ENCODE data around the gene SLC3A2. TPM values are rescaled to one million over a fixed set of nuclear protein-coding genes. Genes with fewer than 3 reads are reported as not detected.
"Not testable (repeated sequence)": the region's sequence is repeated elsewhere in the genome, so short reads cannot be mapped to it uniquely, and the experiment has no call there.

Gene SLC3A2
- total RNA-seq, 3 donors from 2014 or later (not counting 1 experiment from before 2014, with no cell fraction given): 200 to 235 (median 207) TPM

DNA sequence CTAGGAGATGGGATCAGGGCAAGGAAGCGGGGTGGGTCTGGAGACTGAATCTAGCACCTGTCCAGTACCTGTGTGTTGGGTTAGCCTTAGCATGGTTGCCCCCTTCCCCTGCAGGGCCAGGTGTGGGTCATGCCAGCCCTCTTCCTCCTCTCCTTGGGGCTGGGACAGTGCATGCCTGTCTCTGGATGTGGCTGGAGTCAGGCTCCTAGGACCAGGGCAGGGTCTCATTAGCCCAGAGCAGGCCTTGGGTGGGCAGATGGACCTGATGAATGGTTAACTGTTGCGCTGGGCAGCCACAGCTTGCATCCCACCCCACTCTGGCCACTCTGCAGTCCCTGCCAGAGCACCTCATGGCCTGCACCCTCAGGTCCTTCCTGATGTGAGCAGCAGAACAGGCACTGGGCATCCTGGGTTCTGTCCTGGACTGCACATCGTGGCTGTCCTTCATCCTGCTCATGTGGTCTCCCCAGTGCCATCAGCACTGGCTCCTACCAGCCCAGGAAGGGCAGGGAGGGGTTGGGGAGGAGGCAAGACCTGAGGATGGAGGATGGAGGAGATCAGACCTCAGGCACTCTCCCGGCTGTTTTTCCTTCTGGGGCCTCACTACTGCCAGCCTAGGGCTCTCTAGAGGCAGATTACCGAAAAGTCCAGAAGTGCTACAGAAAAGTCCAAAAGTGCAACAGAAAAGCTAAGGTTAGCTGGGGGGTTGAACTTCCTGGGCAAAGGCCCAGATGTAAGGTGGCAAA, 53.2 kb downstream of the SLC3A2 start:
- Mint-ChIP-seq H3K27ac (no peak overlapping the region), H3K27me3 (ENCODE audit: low read depth in 2 of 2) (peaks cover 24 to 25% of the 10 kb centered on the region in 2 donors), H3K36me3 (no peaks in the 10 kb centered on the region), H3K9me3 (no peaks in the 10 kb centered on the region), H3K4me1 (no peaks in the 10 kb centered on the region), H3K4me3 (no peak overlapping the region)
- no peaks in the 10 kb centered on the region for H3K9me3 ChIP-seq (ENCODE audit: control insufficient read depth, insufficient read depth, low read length)
- intact Hi-C loops (cut with micrococcal nuclease): no loop called here
- TF ChIP-seq, protein P1, sequence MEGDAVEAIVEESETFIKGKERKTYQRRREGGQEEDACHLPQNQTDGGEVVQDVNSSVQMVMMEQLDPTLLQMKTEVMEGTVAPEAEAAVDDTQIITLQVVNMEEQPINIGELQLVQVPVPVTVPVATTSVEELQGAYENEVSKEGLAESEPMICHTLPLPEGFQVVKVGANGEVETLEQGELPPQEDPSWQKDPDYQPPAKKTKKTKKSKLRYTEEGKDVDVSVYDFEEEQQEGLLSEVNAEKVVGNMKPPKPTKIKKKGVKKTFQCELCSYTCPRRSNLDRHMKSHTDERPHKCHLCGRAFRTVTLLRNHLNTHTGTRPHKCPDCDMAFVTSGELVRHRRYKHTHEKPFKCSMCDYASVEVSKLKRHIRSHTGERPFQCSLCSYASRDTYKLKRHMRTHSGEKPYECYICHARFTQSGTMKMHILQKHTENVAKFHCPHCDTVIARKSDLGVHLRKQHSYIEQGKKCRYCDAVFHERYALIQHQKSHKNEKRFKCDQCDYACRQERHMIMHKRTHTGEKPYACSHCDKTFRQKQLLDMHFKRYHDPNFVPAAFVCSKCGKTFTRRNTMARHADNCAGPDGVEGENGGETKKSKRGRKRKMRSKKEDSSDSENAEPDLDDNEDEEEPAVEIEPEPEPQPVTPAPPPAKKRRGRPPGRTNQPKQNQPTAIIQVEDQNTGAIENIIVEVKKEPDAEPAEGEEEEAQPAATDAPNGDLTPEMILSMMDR (IDR thresholded peaks at IDR 0.05): no peak
- WGBS (ENCODE audit: insufficient coverage): 87% methylated on average over 5 of the region's 5 CpGs
- no peaks in the 10 kb centered on the region for H3K4me1 ChIP-seq (ENCODE audit: control insufficient read depth, insufficient read depth, low read length)
- no peaks in the 10 kb centered on the region for H3K36me3 ChIP-seq (ENCODE audit: control insufficient read depth, insufficient read depth, low read length)
- no peak for ATAC-seq
- no peak overlapping the region for H3K4me3 ChIP-seq (ENCODE audit: low read length)
- DNase-seq: no peak
- H3K27me3 ChIP-seq (ENCODE audit: control insufficient read depth, insufficient read depth, low read length): peaks cover 2% of the 10 kb centered on the region
- no peak overlapping the region for H3K27ac ChIP-seq (ENCODE audit: low read length)

DNA sequence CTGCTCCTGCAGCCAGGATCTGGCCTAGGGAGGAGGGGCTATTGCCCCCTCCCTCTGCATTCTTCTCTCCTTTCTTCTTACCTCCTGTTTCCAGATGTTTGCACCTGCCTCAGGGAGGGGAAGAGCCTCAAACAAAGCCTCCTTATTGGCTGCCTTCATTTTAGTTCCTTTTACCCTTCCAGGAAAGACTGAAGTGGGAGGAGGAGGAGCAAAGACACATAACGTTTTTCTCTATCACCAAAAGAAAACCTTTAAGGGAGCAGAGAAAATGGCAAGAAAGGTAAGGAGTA, 53.7 kb downstream of the SLC3A2 start:
- Histone ChIP-seq H3K4me3 (ENCODE audit: low read length) (no peak overlapping the region), H3K27ac (ENCODE audit: low read length) (no peak overlapping the region), H3K9me3 (ENCODE audit: control insufficient read depth, insufficient read depth, low read length) (no peaks in the 10 kb centered on the region), H3K4me1 (ENCODE audit: control insufficient read depth, insufficient read depth, low read length) (no peaks in the 10 kb centered on the region), H3K36me3 (ENCODE audit: control insufficient read depth, insufficient read depth, low read length) (no peaks in the 10 kb centered on the region), H3K27me3 (ENCODE audit: control insufficient read depth, insufficient read depth, low read length) (peaks cover 2% of the 10 kb centered on the region)
- ATAC-seq (no peak), DNase-seq (no peak)
- H3K9me3 Mint-ChIP-seq: no peaks in the 10 kb centered on the region
- no peaks in the 10 kb centered on the region for H3K36me3 Mint-ChIP-seq
- no CpG with 5 or more reads among the region's 1 CpG for WGBS (ENCODE audit: insufficient coverage)
- peaks cover 19 to 21% of the 10 kb centered on the region in 2 donors for H3K27me3 Mint-ChIP-seq (ENCODE audit: low read depth in 2 of 2)
- intact Hi-C loops (cut with micrococcal nuclease): no loop called here
- no peaks in the 10 kb centered on the region for H3K4me1 Mint-ChIP-seq
- no peak overlapping the region for H3K4me3 Mint-ChIP-seq
- TF ChIP-seq, protein P1 (IDR thresholded peaks at IDR 0.05): no peak
- no peak overlapping the region for H3K27ac Mint-ChIP-seq

DNA sequence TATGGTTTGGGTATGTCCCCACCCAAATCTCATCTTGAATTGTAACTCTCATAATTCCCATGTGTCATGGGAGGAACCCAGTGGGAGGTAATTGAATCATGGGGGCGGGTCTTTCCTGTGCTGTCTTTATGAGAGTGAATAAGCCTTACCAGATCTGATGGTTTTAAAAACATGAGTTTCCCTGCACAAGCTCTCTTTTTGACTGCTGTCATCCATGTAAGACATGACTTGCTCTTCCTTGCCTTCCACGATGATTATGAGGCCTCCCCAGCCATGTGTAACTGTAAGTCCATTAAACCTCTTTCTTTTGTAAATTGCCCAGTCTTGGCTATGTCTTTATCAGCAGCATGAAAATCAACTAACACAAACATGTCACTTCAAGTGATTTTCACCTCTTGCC, 56.8 kb downstream of the SLC3A2 start:
- H3K36me3 Mint-ChIP-seq; H3K4me1 Mint-ChIP-seq; H3K27ac Mint-ChIP-seq; H3K4me3 ChIP-seq (ENCODE audit: low read length); H3K9me3 Mint-ChIP-seq; ATAC-seq; H3K4me1 ChIP-seq (ENCODE audit: control insufficient read depth, insufficient read depth, low read length); intact Hi-C loops (cut with micrococcal nuclease); H3K9me3 ChIP-seq (ENCODE audit: control insufficient read depth, insufficient read depth, low read length); H3K4me3 Mint-ChIP-seq; H3K27ac ChIP-seq (ENCODE audit: low read length); H3K36me3 ChIP-seq (ENCODE audit: control insufficient read depth, insufficient read depth, low read length); H3K27me3 ChIP-seq (ENCODE audit: control insufficient read depth, insufficient read depth, low read length); DNase-seq: not testable (repeated sequence)
- 86% methylated on average over 2 of the region's 2 CpGs for WGBS (ENCODE audit: insufficient coverage)
- peaks cover 6 to 11% of the 10 kb centered on the region in 2 donors for H3K27me3 Mint-ChIP-seq (ENCODE audit: low read depth in 2 of 2)

Other genes starting within 250 kb of the SLC3A2 start
- gene GANAB, start 234.3 kb upstream of the SLC3A2 start, total RNA-seq: 100 to 1,000 TPM; 236 to 275 (median 246) TPM
- 10 to 100 TPM; 13.9 to 20.3 (median 14.6) TPM for gene INTS5, start 227.6 kb upstream of the SLC3A2 start, total RNA-seq
- 10 to 100 TPM; 36.5 to 57.9 (median 39.1) TPM for gene C11orf98, start 215.7 kb upstream of the SLC3A2 start, total RNA-seq
- 10 to 100 TPM; 12.0 to 21.5 (median 13.7) TPM for gene CSKMT, start 215.6 kb upstream of the SLC3A2 start, total RNA-seq
- 1 to 10 TPM; 3.9 to 5.2 (median 4.0) TPM for gene UQCC3, start 209.2 kb upstream of the SLC3A2 start, total RNA-seq
- 10 to 100 TPM; 17.4 to 29.1 (median 20.4) TPM for gene LBHD1, start 208.6 kb upstream of the SLC3A2 start, total RNA-seq
- 100 to 1,000 TPM; 179 to 238 (median 238) TPM for gene UBXN1, start 201.8 kb upstream of the SLC3A2 start, total RNA-seq
- gene LRRN4CL, start 191.4 kb upstream of the SLC3A2 start, total RNA-seq: not detected
- gene BSCL2, start 173.5 kb upstream of the SLC3A2 start, total RNA-seq: 10 to 100 TPM; 19.7 to 22.0 (median 21.2) TPM
- gene GNG3, start 173.2 kb upstream of the SLC3A2 start, total RNA-seq: not detected
- 10 to 100 TPM; 58.0 to 73.1 (median 69.3) TPM for gene HNRNPUL2, start 153.4 kb upstream of the SLC3A2 start, total RNA-seq
- gene TTC9C, start 152.4 kb upstream of the SLC3A2 start, total RNA-seq: 10 to 100 TPM; 18.3 to 27.2 (median 23.2) TPM
- gene ZBTB3, start 126.7 kb upstream of the SLC3A2 start, total RNA-seq: 1 to 10 TPM; 5.4 to 9.6 (median 8.8) TPM
- 100 to 1,000 TPM; 110 to 120 (median 119) TPM for gene POLR2G, start 119.3 kb upstream of the SLC3A2 start, total RNA-seq
- gene TAF6L, start 109.5 kb upstream of the SLC3A2 start, total RNA-seq: 10 to 100 TPM; 18.4 to 20.3 (median 18.8) TPM
- gene TMEM179B, start 93.5 kb upstream of the SLC3A2 start, total RNA-seq: 10 to 100 TPM; 33.7 to 41.1 (median 36.3) TPM
- 10 to 100 TPM in 1 of 3 donors, 1 to 10 TPM in 2; 4.8 to 10.0 (median 5.0) TPM for gene TMEM223, start 88.9 kb upstream of the SLC3A2 start, total RNA-seq
- gene NXF1, start 75.5 kb upstream of the SLC3A2 start, total RNA-seq: 100 to 1,000 TPM; 284 to 341 (median 319) TPM
- gene STX5, start 48.8 kb upstream of the SLC3A2 start, total RNA-seq: 100 to 1,000 TPM; 138 to 171 (median 166) TPM
- gene TEX54, start 48.1 kb upstream of the SLC3A2 start, total RNA-seq: not detected
- 100 to 1,000 TPM; 151 to 173 (median 171) TPM for gene WDR74, start 41.3 kb upstream of the SLC3A2 start, total RNA-seq
- not detected for gene CHRM1, start 40.5 kb downstream of the SLC3A2 start, total RNA-seq
- not detected for gene SLC22A6, start 104.1 kb downstream of the SLC3A2 start, total RNA-seq
- not detected for gene SLC22A8, start 134.9 kb downstream of the SLC3A2 start, total RNA-seq

All from natural killer cell (primary cell).